Measurements from ENCODE around the gene DRAM1.

DNA sequence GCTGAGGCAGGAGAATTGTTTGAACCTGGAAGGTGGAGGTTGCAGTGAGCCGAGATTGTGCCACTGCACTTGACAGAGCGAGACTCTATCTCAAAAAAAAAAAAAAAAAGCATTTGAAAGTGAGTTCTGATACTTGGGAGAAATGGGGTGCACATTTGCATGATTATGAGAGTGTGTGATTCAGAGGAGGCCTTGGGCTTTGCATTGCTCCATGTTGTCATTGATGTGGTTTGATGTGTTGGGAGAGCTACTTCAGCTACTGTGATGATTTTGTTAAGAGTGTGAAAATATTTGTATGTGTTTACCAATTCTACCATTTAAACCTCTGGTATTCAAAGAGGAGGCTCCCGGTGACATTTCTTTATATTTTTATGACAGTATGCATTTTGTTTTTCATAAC lies 24.4 kb downstream of the DRAM1 start:
- TF ChIP-seq, protein P1, sequence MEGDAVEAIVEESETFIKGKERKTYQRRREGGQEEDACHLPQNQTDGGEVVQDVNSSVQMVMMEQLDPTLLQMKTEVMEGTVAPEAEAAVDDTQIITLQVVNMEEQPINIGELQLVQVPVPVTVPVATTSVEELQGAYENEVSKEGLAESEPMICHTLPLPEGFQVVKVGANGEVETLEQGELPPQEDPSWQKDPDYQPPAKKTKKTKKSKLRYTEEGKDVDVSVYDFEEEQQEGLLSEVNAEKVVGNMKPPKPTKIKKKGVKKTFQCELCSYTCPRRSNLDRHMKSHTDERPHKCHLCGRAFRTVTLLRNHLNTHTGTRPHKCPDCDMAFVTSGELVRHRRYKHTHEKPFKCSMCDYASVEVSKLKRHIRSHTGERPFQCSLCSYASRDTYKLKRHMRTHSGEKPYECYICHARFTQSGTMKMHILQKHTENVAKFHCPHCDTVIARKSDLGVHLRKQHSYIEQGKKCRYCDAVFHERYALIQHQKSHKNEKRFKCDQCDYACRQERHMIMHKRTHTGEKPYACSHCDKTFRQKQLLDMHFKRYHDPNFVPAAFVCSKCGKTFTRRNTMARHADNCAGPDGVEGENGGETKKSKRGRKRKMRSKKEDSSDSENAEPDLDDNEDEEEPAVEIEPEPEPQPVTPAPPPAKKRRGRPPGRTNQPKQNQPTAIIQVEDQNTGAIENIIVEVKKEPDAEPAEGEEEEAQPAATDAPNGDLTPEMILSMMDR (conservative IDR thresholded peaks at IDR 0.05 in 1 of 2, IDR thresholded peaks at IDR 0.05 in 1 of 2; ENCODE audit: low read depth in 1 of 2, low read length in 2 of 2): no peak
- no peak for TF ChIP-seq EZH2 (IDR thresholded peaks at IDR 0.05; ENCODE audit: low read length, missing control alignments)

Data from fibroblast of lung (primary cell).